HG02571 (cell line): ENCODE measurements around the gene GTF2B.
"Not testable (repeated sequence)": the region's sequence is repeated elsewhere in the genome, so short reads cannot be mapped to it uniquely, and the experiment has no call there.

Experiments
- ATAC-seq: cut with Tn5 transposase; IDR thresholded peaks from one replicate; pipeline ENCODE4 v1.9.1; 2021; ENCODE audit warnings: mild to moderate bottlenecking, moderate library complexity; ENCODE audit not compliant: unreplicated experiment

Gene GTF2B, protein sequence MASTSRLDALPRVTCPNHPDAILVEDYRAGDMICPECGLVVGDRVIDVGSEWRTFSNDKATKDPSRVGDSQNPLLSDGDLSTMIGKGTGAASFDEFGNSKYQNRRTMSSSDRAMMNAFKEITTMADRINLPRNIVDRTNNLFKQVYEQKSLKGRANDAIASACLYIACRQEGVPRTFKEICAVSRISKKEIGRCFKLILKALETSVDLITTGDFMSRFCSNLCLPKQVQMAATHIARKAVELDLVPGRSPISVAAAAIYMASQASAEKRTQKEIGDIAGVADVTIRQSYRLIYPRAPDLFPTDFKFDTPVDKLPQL

DNA sequence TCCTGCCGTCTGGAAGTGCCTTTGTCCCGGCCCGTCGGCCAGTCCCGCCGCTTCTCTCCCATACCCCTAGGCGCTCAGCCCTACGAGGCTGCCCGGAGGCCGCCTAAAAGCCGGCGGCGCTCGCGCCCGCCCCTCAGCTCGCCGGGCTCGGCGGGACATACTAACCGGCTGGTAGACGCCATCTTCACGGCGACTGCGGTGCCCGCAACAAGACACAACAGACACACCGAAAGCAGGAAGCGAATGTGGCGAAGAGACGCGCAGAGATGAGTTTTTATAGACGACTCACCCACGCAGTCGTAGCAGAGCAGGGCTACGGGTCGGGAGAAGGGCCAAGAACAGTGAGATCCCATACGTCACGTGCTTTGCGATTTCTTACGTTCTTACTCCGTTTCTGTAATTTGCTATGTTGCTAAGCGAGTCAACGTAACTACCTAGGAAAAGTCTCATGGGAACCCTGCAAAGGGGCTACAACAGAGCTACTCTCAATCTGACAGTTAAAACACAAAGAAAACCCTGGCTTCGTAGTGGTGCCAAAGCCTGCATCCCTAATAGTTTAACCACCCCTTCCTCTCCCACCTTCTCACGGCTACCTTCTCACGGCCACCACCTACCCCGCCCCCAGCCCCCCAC lies at the start of gene GTF2B:
Gene GTF2B (minus strand): TSS at position 250 of the 633 bp plus-strand sequence. CDS start 68 bp downstream, at position 182.
- ATAC-seq: peak; percentile 91

DNA sequence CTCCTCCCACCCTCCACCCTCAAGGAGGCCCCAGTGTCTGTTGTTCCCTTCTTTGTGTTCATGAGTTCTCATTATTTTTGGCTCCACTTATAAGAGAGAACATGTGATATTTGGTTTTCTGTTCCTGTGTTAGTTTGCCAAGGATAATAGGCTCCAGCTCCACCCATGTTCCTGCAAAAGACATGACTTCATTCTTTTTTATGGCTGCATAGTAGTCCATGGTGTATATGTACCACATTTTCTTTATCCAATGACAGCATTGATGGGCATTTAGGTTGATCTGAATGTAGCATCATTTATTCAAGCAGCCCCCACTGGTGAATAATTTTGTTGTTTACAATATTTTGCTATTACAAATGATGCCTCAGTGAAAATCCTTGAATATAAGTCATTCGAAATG lies 47.2 kb upstream of the GTF2B start:
- ATAC-seq: not testable (repeated sequence)

GRCh38 chr1:88936760-88937342 lies 45.5 kb upstream of the GTF2B start:
- no peak for ATAC-seq

GRCh38 chr1:88936223-88936523 lies 44.8 kb upstream of the GTF2B start:
- no peak for ATAC-seq

- no peak for ATAC-seq
Measured at GRCh38 chr1:88935522-88936222, 44.3 kb upstream of the GTF2B start.

GRCh38 chr1:88930176-88930575 lies 38.8 kb upstream of the GTF2B start:
- ATAC-seq: not testable (repeated sequence)

- ATAC-seq: no peak
Measured at GRCh38 chr1:88923224-88923623, 31.9 kb upstream of the GTF2B start.

GRCh38 chr1:88922214-88922613 lies 30.8 kb upstream of the GTF2B start:
- no peak for ATAC-seq

- no peak for ATAC-seq
Measured at GRCh38 chr1:88920845-88921244, 29.5 kb upstream of the GTF2B start.

GRCh38 chr1:88917321-88918025 lies 26.1 kb upstream of the GTF2B start:
- ATAC-seq: no peak

- no peak for ATAC-seq
Measured at GRCh38 chr1:88916883-88917282, 25.5 kb upstream of the GTF2B start.

DNA sequence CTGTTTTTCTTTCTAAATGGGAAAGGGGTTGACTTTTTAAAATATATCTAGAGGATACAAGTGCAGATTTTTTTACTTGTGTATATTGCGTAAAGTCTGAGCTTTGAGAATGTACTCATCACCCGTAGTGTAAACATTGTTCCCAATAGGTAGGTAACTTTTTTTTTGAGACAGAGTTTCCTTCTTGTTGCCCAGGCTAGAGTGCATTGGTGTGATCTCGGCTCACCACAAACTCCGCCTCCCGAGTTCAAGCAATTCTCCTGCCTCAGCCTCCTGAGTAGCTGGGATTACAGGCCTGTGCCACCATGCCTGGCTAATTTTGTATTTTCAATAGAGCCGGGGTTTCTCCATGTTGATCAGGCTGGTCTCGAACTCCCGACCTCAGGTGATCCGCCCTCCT lies 20.4 kb upstream of the GTF2B start:
- ATAC-seq: not testable (repeated sequence)

- no peak for ATAC-seq
Measured at GRCh38 chr1:88911161-88911560, 19.8 kb upstream of the GTF2B start.

GRCh38 chr1:88910401-88910800 lies 19.0 kb upstream of the GTF2B start:
- no peak for ATAC-seq

DNA sequence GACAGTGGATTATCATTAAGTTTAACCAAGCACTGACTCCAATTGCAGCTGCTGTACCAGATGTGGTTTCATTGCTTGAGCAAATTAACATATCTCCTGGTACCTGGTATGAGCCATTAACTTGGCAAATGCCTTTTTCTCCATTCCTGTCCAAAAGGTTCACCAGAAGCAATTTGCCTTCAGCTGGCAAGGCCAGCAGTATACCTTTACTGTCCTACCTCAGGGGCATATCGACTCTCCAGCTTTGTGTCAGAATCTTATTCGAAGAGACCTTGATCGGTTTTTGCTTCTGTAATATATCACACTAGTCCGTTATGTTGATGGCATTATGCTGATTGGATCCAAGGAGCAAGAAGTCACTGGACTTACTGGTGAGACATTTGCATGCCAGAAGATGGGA lies 9.5 kb upstream of the GTF2B start:
- no peak for ATAC-seq

- ATAC-seq: no peak
Measured at GRCh38 chr1:88897070-88897730, 5.8 kb upstream of the GTF2B start.

GRCh38 chr1:88892357-88892877 lies 1.1 kb upstream of the GTF2B start:
- no peak for ATAC-seq

- ATAC-seq: no peak
Measured at GRCh38 chr1:88891951-88892340, 579 bp upstream of the GTF2B start.

- no peak for ATAC-seq
Measured at GRCh38 chr1:88890791-88891317, 513 bp downstream of the GTF2B start.

DNA sequence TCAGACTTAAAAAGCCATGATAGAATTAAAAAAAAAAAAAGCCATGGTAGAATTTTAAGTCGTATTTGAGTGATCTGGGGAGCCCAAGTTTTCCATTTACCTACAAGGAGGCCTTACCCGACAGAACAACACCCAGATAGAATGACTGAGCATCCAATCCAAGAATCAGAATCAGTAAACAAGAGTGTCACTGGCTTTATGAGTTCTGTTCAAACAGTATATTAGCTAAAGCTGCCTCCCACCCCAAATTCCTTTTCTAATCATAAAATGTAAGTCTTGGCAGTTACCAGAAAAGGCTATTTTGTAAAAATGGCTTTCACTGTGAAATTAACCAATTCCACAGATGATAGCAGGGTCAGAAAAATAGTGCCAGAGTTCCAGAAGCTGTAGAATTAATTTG lies 1.2 kb downstream of the GTF2B start:
- no peak for ATAC-seq
